Epithelial cell of prostate (primary cell): ENCODE measurements around the gene DICER1.

ENCODE experiments used
- DNase-seq: peaks from one replicate; pipeline ENCODE4 v3.0.0-alpha.2; 2011; ENCODE audit warnings: low read depth, low spot score
- H3K27ac ChIP-seq: fragments of 450-650 bp; 2 replicates; pipeline ENCODE4 v1.5.1; 2017; ENCODE audit warnings: mild to moderate bottlenecking

The DICER1 gene

DNA sequence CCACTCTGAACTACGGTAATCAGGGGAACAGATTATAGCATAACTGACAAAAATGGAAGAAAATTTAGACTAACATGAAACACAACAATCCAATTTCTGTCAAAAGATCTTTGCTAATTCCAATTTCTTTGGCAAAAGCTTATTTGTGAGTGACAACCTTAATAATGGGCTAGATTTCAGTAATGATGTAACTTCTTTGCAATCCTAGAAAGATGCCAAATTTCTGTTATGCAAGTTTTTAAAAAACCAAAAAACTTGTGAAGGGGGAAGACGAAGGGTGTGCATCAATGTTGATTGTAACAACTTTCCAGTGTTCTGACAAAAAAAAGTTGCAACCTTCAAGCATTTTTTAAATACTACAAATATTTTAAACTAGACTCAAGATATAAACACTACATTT, 59.9 kb downstream of the DICER1 start:
- no peak for DNase-seq
- H3K27ac ChIP-seq = no peak overlapping the region

DNA sequence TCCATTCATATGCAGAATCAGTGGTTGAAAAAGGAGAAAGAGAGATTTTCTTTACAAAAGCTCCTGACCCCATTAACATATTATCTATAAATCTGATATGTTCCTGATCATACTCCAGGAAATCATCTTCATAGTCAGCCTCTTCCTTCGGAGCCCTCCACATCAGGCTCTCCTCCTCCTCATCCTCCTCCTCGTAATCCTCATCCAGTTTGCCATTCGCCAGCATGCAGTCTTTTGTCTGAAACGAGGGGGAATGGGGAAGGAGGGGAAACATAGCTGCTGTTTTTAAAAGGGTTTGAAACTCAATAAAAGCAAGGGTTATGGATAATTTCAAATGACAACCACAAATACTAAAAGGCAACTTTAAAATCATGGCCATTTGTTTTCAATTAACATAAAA, 60.9 kb downstream of the DICER1 start:
- no peak overlapping the region for H3K27ac ChIP-seq

DNA sequence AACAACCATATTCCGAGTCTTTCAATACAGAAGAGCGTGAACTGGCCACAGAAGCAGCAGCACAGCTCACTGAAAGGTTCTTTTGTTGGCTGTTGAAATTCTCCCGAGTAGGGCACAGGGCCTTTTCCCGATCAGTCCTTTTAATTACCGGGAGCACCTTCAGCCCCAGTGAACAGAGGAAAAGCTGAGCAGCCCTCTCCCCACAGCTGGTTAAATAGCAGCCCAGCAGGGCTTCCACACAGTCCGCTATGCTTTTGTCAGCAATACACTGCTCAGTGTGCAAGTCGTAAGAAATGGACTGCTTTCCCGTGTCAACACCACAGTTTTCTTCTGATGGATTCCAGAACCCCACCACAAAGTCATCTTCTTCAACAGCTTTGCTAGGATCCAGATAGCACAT, 61.3 kb downstream of the DICER1 start:
- no peak overlapping the region for H3K27ac ChIP-seq
- no peak for DNase-seq

More for the DNA sequence above, 60.9 kb downstream of the DICER1 start:
- DNase-seq = no peak

DNA sequence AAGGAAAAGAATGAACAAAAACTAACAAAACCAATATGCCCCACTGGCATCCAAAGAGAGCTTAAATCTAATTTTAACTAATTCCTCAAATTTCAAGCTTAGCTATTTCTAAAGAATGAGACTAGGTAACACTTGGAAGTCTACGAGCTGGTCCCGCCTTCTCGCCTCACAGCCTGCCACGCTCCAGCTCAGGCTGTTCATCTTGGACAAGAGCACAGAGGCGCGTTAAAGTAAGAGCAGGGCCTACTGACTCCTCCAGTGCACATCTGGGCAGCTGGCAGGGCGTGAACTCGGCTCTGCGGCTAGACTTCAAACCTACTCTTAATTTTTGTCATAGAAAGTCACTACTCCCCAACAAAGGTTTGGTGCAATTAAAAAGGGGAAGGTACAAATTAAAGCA, 64.6 kb downstream of the DICER1 start:
- no peak for DNase-seq
- no peak overlapping the region for H3K27ac ChIP-seq

DNA sequence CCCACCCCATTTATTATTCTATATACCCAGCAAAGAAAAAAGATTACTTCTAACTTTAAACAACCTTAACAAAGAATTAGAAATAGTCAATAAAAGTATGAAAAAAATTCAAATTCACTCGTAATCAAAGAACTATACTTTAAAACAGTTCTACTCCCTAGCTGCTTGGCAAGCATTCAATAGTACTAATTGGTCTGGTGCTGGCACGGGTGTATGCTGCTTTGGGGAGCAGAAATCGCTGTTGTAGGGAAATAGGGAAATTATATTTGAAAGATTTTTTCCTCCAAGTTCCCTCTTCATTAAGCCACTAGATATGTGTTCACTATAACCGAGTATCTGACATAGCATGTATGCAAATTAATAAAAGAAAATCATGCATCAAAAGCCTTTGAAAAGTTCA, 65.7 kb downstream of the DICER1 start:
- no peak for DNase-seq
- H3K27ac ChIP-seq = no peak overlapping the region

DNA sequence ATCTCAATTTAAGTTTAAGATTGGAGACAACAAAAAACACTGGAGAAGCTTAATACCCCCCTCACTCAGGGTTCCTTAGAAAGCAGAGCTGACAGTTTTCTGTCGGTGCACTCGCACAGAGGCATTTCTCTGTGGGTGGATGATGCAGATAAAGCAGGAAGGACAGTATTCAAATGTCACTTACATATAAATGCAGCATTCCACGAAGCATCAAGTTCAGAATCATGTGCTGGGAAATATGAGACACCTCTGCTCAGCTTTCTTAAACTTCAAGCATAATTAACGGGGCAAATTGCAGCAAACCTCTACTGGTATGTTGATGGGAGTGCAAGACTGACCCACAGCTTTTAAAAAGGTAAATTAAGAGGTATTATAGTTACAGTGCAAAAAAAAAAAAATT, 68.7 kb downstream of the DICER1 start:
- H3K27ac ChIP-seq = no peak overlapping the region
- no peak for DNase-seq

DNA sequence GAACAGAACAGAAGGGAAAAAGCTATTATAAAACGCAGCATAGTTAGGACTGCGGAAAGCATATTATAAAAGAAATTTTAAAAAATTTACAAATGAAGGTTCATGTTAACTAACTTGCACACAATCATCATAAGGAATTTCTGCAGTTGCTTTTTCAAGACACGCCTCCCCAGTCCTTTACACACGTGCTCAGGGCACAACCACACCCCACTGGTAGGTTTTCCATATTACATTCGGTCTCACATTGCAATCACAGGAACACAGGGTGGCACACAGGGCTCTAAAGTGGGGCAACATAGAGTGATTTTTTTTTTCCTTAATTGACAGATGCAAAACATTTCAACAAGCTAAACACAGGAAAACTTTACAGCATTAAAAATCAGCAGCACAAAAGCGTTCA, 69.7 kb downstream of the DICER1 start:
- no peak for DNase-seq
- H3K27ac ChIP-seq = no peak overlapping the region

DNA sequence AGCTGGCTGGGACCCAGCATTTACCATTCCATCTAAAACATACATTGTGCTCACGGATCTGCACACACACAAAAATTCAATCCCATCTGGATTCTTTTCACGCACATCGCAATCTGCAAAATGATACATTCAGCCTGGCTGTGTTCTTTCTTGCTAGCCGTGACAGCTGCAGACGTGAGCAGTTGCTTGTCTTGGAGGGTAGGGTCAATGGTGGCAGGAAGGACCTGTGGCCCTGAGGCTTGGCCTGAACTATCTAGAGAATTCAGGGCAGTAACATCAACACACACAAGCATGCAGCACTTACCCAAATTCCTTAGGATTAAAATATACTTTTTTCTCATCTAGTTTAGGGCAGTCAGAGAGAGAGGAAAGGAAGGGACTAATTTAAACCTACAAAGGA, 72.0 kb downstream of the DICER1 start:
- H3K27ac ChIP-seq = no peak overlapping the region
- DNase-seq = no peak

DNA sequence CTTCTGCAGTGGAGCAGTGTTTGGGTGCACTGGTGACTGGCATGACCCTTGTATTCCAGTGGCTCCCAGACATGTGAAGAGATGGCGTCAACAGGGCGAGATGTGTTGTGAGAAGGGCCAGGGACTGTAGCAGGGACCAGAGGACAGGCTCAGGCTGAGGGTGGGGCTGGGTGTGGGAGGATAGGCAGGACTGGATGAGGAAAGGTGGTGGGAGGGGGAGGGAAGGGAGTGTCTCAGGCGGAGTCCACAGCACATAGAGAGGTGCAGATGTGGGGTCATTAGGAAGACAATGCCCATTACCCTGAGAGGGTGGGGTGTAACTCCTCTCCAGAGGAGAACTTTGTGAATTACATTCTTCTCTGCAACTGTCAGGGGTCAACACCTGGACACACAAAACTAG, 78.5 kb downstream of the DICER1 start:
- H3K27ac ChIP-seq = no peak overlapping the region
- DNase-seq = no peak

DNA sequence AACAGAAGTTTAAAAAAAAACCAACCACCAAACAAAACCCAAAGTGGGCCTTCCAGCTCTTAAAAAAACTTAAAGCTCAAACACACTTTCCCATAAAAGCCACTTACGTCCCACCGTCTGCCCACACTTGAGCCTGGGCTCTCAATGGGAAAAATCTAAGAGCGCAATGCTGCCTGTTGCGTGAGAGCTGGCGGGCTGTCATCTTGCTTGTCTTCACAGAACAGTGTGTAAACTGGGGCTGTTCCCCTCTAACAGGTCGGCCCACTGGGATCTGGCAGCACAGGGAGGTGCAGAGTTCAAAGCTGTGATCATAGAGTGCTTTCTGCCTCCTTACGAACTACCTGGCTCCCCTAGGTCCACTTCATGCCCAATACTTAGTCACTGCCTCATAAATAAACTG, 80.0 kb downstream of the DICER1 start:
- no peak overlapping the region for H3K27ac ChIP-seq
- no peak for DNase-seq

DNA sequence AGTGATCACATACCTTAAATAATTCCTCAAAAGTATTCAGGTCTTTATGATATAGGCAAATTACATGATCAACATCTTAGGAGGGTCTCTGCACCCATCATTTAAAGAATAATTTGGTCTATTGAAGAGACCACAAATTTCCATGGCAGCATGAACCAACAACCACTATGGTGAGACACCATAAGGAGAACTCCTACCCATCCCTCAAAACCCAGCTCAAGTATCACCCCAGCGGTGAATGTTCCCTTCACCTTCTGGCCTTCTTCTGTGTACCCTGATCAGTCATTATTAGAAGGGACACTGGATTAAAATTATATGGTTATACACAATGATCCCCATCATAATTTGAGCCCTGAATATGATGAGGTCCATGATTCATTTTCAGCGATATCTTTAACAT, 81.5 kb downstream of the DICER1 start:
- DNase-seq = no peak
- H3K27ac ChIP-seq = no peak overlapping the region

DNA sequence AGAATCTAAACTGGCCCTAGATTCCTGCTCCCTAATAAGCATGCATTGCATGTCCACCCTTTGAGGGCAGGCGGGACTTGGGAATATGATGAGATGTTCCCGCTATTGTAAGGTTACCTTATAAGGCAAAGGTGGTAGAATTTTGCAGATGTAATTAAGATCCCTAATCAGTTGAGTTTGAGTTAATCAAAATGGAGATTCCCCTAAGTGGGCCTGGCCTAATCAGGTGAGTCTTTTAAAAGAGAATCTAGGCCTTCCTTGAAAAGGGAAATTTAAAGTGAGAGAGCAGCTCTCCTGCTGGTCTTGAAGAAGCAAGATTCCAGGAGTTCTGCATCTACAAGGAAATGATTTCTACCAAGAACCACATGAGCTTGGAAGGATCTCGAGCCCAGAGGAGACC, 83.4 kb downstream of the DICER1 start:
- no peak overlapping the region for H3K27ac ChIP-seq
- DNase-seq = no peak

DNA sequence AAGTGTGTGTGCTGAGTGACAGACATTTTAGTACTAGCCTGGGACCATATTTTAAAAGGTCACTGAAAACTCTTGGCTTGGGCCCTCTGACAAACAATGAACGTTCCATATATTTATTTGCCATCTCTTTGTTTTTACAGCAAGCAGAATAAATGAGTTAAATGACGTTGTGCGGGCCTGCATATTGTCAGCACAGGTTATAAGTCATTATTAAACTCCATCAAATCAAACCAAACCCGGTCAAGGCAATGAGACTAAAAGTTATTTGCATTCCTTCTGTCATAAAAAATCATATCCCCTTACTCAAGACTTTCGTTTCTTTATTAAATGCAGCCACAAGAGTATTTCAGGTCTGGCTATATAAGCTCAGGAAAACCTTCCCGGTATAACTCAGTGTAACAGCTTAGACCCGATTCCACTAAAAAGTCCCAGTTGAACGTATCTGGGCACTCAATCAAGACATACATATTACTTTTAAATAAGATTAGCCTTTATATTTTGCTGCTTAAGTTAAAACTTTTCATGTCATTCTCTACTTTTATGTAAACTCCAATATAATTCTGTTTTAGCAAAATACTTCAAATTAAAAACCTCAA, 84.9 kb downstream of the DICER1 start:
- H3K27ac ChIP-seq = no peak overlapping the region
- no peak for DNase-seq

DNA sequence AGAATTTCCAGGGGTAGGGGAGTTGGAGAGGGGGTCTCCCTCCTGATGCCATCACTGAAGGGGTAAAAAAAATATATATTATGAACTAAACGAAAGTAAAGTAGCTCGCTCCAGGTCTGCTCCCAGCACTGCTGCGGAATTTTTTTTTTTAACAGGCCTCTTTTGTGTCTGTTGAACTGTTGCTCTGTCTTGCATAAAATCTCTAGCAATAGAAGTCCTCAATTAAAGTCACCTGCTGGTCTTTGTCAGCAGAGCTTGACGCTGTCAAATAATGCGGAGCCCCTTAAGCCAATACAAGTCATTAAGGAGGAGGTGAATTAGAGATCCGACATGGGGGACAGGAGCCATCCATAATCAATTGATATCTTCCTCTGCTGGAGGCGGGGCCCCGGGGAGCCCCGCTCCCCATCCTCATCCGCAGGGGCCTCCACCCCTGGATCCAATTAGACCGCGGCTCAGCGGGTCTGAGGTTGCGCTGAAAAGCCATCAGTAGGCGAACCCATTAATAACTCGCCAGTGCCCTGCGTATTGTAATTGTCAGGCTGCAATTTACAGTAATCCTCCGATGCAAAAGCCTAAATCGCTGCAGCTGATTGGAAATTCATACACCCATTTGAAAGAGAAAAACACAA, 85.6 kb downstream of the DICER1 start:
- no peak overlapping the region for H3K27ac ChIP-seq
- DNase-seq = no peak

DNA sequence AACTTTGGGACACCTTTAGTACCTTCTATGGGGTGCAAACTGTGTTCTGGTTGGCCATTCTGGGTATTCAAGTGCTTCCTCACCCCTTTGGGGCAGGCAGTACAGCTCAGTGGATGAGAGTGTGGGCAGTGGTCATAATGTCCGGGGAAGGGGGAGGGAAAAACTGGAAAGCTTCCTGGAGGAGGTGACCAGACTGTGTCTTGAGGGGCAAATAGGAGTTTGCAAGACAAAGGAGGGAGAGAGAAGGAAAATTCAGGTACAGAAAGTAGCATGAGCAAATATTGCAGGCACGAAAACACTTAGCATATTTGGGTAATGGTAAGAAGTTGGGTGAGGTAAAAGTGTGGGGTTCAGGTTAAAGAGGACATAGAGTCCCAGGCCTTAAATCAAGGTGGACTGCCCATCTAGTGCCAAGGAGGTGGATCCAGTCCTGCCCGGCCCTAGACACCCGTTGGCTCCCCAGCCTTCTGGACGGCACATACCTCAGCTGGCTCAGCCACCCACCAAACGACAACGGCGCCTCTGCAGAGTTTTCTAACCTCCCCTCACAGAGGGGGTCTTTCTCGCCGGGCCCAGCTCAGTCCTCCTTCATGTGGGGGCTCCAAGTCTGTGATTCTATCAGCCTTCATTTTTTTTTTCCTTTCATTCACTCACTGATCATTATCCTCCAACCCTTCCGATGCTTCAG, 86.4 kb downstream of the DICER1 start:
- no peak overlapping the region for H3K27ac ChIP-seq
- DNase-seq = no peak

DNA sequence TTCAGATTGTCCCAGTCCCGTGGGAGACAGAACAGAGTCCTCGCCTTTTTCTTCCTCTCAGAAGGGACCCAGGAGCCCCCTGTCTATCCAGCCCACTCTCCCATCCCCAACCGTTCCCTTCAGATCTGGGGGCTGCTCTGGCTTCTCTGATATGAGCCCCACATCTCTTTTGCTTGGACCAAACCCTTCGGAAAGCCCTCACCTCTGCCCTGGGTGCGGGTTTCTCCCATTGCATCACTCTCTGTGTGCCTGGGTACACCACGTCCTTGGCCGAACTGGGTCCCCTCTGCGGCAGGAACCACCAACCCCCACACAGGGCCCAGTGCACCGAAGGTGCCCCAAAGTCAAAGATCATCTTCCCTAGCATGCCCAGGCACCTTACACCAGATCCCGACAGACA, 87.8 kb downstream of the DICER1 start:
- no peak for DNase-seq
- H3K27ac ChIP-seq = no peak overlapping the region

DNA sequence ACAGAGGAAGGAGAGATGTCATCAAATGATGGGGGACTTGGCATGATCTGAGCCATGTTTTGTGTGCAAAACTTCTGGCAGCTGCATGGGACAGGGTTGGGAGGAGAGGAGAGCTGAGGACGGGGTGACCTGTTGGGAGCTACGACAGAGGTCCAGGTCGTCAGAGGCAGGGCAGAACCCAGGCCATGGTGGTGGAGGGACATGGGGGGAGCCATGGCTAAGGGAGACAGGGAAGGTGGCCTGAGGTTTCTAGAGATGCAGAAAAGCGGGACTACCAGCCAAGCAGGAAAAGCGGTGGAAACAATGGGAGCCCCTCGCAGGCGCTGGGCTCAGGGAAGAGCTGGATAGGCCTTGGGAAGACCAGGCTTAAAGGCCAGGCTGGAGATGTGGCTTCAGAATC, 88.3 kb downstream of the DICER1 start:
- H3K27ac ChIP-seq = no peak overlapping the region
- no peak for DNase-seq

DNA sequence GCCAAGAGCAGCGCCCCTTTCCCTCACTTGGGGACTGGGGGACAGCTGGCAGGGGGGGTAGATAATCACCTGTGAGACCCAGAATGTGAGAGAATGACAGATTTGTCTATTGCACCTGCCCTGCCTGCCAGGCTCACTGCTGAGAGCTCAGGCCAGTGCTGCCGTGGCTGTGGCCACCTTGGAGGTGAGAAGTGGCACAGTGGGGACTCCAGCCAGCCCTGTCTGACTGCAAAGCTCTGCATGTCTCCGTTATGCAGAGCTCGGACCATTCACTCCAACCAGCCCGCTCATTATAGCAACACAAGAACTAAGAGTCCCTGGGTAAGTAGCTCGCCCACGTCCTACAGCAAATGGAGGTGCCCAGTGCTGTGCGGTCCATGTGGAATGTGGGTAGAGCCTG, 88.8 kb downstream of the DICER1 start:
- DNase-seq = no peak
- H3K27ac ChIP-seq = no peak overlapping the region

DNA sequence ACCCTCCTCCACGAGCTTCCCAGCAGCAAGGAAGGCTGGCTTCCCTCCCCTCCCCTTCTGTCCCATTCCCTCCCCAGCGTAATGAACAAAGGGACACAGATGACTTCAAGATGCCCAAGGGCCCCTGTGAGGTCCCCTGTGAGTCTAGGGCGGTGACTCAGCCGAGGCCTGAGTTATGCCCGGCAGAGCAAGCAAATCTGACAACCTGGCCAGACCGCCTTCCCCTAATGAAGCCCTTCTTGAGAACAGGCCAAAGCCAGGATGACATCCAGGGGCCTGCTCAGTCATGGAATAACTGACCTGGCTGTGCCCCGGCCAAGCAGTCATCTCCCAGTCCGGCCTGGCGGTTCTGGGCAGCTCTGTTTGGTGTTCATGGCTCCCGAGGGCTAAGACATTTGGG, 89.2 kb downstream of the DICER1 start:
- H3K27ac ChIP-seq = no peak overlapping the region
- no peak for DNase-seq

DNA sequence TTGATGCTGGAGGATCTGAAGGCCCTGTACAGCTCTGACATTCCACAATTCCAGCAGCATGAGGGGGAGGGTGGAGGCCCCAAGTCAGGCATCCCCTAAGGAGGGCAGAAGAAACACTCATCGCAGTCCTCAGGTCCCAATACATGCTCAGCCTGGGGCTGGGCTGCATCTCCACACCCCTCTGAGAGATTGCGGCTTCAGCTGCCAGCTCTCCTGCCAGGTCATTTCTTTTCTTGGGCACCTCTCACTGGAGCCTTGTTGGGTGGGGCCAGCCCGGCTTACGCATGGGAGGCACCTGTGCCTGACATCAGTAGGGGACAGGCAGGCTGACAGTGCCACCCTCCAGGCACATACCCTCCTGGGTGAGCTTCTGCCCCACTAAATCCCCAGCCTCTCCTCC, 89.8 kb downstream of the DICER1 start:
- no peak for DNase-seq
- no peak overlapping the region for H3K27ac ChIP-seq

DNA sequence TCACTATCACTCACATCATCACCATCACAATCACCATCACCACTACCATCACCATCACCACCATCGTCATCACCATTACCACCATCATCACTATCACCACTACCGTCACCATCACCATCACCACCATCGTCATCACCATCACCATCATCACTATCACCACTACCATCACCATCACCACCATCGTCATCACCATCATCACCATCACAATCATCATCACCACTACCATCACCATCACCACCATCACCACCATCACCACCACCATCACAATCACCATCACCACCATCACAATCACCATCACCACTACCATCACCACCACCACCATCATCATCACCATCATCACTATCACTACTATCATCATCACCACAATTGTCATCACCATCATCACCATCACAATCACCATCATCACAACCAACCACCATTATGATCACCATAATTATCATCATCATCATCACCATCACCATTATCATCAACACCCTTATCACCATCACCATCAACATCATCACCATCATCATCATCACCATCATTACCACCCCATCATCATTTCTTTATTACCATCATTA, 90.8 kb downstream of the DICER1 start:
- no peak for DNase-seq
- H3K27ac ChIP-seq = no peak overlapping the region

DNA sequence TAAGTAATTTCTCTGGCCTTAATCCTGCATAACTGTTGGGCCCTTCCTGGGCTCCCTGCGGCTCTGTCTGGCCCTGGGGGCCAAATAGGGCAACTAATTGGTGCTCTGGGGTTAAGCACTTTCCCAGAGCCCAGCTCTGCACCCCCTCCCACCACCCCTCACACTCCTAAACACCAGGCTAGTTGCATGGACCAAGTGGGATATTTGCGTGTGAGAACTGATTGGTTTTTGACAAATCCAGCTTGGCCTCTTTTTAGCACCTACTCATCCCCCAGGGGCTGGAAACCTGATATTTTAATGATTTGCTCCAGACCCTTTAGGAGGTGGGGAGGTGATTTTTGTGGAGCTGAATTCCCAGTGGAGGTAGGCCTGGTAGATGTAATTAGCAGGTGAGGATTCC, 91.9 kb downstream of the DICER1 start:
- H3K27ac ChIP-seq = no peak overlapping the region
- DNase-seq = no peak
